HG02588 (cell line): Measurements from ENCODE around the gene ADGRG3.

ENCODE experiments used
- ATAC-seq: cut with Tn5 transposase; IDR thresholded peaks from one replicate; pipeline ENCODE4 v1.9.1; 2021; ENCODE audit warnings: mild to moderate bottlenecking, moderate library complexity; ENCODE audit not compliant: unreplicated experiment

The ADGRG3 gene, protein sequence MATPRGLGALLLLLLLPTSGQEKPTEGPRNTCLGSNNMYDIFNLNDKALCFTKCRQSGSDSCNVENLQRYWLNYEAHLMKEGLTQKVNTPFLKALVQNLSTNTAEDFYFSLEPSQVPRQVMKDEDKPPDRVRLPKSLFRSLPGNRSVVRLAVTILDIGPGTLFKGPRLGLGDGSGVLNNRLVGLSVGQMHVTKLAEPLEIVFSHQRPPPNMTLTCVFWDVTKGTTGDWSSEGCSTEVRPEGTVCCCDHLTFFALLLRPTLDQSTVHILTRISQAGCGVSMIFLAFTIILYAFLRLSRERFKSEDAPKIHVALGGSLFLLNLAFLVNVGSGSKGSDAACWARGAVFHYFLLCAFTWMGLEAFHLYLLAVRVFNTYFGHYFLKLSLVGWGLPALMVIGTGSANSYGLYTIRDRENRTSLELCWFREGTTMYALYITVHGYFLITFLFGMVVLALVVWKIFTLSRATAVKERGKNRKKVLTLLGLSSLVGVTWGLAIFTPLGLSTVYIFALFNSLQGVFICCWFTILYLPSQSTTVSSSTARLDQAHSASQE

DNA sequence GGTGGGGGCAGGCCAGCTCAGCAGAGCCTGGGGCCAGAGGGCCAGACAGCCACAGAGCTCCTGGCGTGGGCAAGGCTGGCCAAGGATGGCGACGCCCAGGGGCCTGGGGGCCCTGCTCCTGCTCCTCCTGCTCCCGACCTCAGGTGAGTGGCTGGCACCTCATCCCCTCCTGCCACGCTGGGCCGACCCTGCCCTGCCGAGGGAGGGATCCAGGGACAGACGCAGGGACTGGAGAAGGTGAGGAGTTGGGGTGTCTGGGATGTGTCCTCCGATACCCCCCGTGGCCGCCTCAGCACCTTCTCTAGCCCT, at the start of gene ADGRG3:
ADGRG3 (plus strand) TSS at position 44 of the 309 bp plus-strand sequence; CDS start at position 86, 42 bp downstream.
- ATAC-seq, result no peak

DNA sequence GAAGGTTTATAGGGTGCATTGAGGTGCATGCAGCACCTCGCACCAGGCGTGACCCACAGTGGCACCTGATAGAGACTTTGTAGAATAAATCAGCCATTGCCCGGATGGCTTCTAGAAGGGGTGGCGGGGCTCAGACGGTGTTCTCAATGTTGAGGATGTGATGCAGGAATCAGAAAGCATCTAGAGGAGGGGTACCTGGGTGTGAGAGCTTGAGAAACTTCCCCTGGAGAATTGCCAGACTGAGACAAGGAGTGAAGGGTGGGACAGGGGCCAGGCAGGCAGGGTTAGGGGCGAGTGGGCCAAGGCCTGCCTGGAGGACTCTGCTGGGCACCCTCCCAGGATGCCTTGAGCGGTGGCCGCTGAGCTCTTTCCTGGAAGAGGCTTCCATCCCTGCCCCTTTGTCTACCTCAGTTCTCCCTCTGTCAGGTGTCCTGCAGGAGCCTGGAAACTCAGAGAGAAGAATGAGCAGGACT, 48.9 kb upstream of the ADGRG3 start:
- ATAC-seq, result no peak

DNA sequence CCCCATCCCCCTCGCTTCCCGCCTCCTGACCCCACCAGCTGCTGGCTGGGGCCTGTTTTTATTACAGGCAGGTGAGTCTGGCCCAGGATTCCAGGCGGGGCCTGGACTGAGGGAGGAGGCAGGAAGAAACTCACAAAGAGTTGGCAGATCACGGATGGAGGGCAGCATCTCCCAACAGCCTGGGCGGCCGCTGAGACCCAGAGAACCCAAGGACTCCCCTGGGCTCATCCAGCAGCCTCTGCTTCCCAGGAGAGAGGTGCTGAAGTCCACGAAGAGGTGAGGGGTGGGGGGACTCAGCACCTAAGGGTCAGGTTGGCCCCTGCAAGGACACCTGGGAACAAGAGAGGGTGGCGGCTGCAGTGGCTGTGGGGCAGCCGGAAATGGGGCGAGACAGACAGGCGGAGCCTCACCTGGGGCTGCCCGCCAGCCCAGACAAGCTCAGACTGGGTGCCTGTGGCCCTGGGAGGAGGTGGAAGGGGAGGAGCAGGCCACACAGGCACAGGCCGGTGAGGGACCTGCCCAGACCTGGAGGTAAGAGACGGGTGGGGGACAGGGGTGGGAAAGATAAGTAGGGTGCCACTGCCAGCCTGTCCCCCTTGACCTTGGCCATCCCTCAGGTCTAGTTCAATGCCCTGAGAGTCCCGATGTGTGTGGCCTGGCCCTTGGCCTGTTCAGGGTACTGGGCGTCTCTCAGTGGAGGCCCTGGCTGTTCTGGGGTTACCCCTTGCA, 48.3 kb upstream of the ADGRG3 start:
- no peak for ATAC-seq

DNA sequence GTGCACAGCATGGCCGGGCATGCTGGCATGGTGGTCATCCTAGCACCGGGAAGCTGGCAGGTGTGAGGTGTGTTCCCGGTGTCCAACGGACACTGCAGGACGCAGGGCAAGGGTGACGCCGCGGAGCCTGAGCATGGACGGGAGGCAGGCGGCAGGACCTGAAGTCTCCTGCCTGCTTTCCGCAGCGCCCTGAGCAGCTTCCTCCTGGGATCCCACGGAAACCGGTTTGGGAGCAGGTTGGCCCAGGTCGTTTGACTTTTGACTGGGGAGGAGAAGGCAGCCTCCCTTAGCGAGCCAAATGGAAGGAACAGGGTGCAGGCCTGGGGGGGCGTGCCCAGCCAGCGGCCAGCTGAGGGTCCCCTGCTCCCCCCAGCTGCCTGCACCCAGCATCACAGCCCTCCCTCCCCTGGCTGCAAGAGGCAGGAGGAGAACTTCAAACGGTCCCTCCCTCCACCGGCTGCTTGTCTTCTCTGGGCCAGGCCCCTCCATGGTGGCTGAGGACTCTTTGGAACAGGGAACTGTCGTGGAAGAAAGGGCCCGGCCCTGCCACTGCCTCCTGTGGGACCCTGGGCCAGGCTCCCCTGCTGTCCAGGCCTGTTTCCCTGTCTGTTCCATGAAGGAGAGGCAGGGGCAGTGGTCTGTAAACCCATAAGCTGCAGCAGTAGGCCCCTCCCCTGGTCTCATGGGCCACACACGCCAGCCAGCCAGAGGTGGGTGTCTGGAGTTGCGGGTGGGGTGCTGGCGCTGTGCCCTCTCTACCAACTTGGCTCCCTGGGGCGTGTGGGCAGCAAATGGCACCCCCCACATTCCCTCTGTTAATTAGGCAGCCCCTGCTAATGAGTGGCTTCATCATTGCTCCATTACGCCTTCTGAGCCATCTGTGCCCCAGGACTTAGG, 47.5 kb upstream of the ADGRG3 start:
- no peak for ATAC-seq

DNA sequence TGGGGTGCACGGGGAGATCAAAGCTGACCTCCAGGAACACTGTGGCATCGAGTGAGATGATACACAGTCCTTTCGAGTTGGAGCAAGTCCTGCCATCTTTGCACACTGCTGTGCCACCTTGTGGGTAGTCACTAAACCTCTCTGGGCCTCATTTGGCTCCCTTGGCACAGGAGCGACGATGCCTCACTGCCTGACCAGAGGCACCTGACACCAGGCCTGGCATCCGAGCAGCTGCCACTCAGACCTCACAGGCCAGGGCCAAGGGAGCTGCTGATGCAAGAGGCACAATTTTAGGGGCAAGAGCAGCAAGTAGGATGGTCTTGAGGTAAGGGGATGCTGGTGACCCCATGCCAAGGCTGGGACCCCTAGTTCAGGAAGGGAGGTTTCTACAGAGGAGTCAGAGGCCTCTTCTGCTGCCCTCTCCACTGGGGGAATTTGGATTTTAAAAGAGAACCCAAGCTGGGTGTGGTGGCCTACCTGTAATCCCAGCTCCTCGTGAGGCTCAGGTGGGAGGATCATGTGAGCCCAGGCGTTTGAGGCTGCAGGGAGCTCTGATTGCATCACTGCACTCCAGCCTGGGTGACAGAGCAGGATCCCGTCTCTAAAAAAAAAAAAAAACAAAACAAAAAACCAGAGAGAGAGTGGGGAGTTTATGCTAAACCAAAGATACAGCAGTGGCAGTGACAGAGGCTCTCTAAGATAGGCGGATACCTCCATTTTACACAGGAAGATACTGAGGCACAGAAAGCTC, 46.4 kb upstream of the ADGRG3 start:
- no peak for ATAC-seq

DNA sequence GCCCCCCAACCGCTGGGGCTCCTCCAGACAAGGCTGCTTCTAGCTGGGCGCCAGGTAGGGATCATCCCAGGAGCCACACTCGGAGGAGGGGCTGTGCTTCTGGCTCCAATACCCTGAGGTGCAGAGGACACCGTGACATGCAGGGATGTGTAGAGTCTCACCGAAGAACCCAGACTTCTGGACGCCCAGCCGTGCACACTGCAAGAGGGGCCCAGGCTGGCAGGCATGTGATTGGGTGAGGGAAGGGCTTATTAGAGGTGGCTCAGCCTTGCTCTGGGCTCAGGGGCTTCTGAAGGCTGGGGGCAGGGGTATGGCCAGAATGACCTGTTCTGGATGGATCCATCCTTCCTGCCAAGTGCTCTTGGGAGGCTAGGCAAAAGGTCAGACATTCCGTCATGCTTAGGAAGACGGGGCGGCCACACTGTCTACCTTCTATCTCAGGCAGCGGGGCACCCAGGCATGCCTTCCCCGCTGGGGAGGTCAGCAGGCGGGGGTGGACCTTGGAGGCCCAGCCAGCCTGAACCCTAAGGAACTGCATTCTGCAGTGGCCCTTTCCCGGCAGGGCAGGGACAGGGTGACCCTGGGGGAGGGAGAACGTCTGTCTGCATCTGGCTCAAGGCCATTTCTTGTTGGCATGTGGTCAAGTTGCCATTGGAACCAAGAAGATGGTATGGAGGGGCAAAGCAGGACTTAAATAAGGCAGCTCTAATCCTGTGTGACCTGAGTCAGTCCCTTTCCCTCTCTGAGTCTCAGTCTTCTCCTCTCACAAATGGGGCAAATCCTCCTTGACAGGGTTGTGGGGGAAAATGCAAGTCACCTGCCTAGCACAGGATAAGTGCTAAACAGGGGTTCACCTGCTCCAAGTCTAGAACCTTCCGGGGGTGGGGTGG, 45.5 kb upstream of the ADGRG3 start:
- ATAC-seq, result no peak

DNA sequence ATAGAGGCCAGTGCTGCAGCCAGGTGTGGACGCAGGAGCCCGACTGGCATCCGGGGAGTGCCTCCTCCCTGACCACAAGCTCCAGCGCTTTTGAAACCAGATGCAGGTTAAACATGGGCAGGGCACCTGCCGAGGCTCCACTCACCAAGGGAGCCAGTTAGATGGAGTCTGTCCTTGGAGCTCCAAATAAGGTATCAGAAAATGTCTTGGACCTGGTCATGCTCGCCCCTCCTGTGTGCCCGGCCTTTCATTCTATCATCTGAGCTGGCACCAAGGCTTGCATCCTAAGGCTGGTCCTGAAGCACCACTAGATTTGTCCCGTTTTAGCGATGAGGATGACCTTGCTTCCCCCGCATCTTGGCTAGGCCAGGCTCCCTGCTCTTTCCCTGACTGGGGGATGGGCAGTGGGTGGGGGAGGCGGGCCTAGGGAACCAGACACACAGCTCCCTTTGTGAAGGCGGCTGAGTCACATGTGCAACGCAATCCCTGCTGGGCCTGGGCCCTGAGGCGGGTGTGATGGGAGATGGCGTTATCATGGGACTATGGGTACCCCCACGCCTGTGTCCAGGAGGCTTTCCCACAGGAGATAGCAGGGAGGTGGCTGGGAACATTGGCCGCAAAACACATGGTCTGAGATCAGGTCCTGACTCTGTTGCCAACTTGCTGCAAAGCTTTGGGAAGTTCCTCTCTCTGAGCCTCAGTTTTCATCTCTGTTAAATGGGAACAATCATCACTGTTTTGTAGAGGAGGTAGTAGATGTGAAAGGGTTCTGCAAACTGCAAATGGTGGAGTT, 44.7 kb upstream of the ADGRG3 start:
- no peak for ATAC-seq

DNA sequence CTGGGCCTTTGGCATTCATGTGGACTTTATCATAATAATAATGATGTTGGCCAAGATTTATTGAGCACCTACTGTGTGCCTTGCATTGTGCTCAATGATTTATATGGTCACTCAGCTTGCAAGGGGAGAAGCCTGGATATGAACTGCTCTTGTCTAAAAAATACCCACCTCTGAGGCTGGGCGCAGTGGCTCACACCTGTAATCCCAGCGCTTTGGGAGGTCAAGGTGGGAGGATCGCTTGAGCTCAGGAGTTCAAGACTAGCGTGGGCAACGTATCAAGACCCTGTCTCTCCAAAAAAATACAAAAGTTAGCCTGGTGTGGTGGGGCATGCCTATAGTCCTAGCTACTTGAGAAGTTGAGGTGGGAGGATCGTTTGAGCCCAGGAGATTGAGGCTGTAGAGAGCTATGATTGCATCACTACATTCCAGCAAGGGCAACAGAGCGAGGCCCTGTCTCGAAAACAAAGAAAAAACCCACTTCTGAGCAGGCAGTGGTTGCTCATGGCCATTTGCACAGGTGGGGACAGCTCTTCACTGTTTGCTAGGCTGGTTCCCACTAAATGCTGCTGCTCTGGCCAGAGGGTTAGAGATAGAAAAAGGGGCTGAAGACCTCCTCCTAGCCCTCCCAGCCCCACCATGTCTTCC, 43.9 kb upstream of the ADGRG3 start:
- no peak for ATAC-seq

DNA sequence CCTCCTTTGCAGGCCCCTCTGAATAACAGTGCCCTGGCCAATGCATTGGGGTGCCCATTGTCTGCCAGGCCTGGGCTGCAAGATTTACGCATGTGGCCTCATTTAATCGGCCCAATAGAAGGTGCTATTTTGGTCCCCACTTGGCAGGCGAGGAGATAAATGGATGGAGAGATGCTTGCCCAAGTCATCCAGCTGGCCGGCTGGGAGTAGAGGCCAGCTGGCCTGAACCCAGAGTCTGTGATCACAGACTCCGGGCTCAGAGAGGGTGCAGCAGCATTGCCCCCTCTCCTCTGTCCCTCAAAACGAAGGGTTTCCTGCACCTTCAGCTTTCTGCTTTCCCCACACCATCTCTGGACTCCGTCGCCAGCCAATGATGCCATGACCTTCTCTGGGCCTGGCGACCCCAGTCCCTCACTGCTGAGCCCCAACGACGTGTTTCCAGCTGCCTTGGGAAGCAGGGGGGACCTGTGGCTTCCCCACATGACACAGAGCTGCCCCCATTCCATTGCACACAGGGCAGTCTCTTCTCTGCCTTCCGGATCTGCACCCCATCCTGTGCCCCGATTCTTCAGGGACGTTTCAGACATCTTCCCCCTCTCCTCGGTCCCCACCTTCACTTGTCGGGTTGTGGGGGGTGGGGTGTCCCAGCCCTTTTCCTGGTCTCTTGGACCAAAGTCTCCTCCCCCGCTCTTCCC, 43.2 kb upstream of the ADGRG3 start:
- no peak for ATAC-seq

DNA sequence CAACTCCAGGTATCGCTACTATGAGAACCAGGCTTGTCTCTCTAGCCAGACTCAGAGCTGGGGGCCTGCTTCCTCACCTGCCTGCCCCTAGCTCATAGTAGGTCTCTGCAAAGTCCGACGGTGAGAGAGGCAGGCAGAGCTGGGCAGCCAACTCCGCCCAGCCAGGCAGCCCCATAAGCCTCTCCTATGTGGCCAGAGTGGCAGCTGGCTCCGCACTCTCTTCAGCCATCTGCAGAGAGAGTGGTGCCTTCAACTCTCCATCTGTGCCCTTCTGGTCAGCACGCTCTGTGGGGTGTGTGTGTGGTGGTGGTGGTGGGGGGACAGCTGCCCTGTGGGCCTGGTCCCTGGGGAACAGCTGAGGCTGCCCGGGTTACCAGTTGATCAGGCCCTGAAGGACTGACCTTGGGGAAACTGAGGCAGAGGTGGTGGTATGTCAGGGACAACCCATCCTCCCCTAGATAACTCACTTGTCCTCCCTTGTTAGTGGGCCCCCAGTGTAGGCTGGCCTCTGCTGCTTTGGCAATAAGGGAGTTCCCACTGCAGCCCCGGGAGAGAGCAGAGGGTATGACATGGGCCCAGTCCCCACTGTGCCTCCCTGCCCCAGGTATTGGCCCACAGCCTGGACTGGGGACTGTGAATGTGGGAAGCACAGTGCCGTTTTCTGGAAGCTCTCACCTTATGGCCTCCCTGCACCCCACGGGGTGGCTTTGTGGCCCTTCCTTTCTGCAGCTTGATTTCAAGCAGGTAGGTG, 41.5 kb upstream of the ADGRG3 start:
- no peak for ATAC-seq

DNA sequence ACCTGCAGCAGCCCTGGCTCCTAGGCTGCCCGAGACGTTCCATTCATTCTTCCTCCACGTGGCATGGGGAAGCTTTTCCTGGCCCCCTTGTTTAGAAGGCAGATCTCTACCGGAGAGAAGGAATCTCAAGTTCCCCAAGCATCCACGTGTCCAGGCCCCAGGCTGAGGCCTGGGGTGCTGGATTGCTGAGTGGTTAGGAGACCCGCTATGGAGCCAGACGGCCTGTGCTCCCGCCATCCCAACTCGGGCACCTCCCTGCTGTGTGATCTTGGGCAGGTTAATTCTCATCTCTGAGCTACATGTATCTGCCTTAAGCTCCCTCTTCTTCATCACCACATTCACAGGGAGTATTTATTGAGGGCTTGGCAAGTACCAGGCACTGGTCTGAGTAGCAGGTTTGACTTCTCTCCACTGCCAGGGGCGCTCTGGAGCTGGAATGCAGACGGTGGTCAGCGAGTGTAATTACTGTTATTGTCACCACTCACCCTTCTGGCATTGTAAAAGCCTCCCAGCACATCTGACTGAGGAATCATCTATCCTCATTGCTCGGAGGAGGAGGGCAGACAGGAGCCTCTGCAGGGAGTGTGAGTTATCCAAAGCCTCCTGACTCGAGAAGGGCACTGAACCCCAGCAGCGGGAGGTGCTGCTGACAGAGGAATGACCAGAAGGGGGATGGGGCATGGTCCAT, 40.8 kb upstream of the ADGRG3 start:
- ATAC-seq, result no peak

DNA sequence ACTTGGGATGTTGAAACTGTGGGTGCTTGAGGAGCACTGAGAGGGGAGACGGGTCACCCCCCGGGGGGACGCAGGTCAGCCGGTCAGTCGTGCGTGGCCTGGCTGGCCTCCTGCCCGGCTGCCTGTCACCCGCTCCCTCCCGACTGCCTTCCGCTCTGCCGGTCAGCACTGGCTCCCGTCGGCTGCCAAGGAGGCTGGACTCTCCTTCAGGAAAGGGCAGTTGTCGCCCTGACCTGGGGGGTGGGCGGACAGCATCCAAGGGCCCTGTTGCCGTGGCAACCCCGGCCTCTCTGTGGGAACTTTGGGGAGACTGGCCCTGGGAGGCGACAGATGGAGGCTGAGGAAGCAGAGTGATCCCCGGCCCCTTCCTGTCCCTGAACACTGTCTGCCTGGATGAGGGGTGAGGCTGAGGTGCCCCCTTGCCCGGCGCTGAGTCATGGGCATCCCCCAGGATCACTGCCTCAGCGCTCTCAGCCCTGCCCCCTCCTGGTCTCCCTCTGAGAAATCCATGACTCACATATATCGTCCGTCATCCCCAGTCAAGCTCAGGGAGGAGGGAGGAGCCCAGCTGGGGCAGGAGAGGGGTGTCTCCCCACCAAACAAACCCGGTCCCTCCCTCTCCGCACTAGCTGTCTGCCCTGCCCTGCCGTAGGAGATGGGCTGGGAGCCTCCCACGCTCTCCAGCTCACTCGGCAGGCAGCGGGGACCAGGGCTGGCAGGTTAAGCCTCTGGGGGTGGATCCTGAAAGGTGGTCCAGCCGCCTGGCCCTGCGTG, 39.9 kb upstream of the ADGRG3 start, which contains the start of gene ADGRG1:
ADGRG1 (plus strand) TSS at position 623 of the 774 bp plus-strand sequence. CDS start 21,658 bp downstream, outside the sequence.
- ATAC-seq, result no peak

DNA sequence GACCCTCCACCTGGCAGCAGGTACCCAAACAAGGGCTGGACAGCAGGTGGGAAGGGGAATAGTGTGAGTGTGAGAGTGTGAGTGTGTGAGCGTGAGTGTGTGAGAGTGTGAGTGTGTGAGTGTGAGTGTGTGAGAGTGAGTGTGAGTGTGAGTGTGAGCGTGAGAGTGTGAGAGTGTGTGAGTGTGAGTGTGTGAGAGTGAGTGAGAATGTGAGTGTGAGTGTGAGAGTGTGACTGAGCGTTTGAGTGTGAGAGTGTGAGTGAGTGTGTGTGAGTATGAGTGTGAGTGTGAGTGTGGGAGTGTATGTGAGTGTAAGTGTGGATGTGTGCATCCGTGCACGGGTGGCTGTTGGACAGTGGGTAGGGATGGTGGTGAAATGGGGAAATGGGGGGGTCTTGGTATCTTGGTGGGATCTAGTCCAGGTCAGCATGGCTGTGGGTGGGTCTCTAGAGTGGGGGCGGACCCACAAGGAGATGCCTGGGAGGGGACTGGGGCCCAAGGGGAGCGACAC, 39.3 kb upstream of the ADGRG3 start:
- ATAC-seq, result no peak

DNA sequence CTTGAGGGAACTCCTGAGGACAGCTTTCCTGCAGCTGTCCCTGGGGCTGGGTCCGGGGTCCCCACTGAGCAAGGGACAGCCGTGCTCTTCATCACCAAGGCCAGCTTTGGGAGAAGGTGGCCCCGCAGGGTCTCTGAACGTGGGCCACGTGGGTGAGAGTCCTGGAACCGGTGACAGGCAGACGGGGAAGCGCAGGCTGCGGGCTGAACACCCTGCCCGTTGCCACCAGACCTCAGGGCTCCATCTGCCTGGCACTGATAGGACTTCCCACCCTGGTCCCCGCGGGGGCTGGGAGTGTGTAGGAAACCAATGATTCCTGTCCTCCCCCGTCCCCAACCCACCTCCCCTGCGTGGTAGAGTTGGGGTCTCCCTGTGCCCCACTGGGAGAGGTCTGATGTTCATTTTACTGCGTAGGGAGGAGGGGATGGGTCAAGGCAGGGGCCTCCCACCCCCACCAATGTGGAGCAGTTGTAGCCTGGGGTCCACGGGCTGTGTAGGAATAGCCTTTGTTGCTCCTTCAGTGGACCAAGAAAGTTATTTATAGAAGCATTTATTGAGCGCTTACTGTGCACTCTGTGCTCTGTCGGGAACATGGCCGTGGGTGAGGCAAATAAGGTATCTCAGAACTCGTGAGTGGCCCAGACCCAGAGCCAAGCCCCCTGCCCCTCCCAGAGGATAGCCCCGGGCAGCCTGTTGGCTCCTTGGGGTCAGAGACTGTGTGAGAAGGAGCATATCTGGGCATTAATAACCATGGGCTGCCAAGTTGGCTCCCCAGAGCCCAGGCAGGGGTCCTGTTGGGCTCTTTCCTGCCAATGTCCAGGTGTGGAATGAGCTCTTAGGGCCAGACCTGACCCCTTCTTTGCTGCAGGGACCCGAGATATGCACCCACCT, 38.3 kb upstream of the ADGRG3 start:
- no peak for ATAC-seq
